ENCODE data around the gene UGDH. TPM values are rescaled to one million over a fixed set of nuclear protein-coding genes. Genes with fewer than 3 reads are reported as not detected.
A peak's percentile ranks its signal among the peaks of the same experiment; 100 is the strongest.

The UGDH gene
- total and polyA plus RNA-seq, 9 of the 15 experiments (the other 6 are each of a cell fraction or from before 2014, with no cell fraction given), result 5.5 to 21.7 (median 16.2) TPM

DNA sequence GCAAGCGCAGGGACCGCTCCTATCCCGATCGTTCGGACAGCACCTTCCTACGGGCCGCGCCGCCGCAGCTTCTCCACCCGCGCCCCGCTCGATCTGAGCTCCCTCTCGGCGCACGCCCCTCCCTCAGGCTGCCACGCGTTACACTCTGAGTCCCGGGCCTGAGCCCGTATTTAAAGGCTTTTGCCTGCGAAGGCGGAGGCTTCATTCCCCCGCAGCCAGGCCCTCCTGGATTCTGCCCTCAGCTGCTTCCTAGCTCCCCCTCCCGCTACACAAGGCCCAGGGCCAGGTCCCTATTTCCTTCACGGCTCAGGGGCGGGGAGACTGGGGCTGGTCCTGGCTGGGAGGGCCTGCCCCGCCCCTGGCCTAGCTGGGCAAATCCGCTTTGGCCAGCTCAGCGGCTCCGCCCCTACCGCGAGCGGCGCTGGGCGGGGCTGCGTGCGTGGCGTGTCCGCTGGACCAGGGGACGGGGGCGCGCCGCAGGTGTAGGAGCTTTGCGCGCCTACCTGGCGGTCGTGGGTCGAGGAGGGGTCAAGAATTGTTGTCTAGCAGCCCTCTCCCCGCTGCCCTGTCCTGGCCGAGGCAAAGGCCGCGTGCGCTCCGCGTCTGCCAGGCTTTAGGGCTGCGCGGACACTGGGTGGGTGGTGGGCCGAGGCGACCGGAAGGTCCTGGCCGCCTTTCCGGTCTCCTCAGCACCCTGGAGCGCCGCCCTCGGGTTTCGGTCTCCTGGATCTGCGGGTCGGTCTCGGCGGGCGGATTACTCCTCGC lies at the start of gene UGDH (continued):
- TF ChIP-seq, protein P1, sequence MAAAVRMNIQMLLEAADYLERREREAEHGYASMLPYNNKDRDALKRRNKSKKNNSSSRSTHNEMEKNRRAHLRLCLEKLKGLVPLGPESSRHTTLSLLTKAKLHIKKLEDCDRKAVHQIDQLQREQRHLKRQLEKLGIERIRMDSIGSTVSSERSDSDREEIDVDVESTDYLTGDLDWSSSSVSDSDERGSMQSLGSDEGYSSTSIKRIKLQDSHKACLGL (CRISPR knock-in tag; IDR thresholded peaks at IDR 0.05; ENCODE audit: borderline replicate concordance, poor library complexity, severe bottlenecking), result no peak
- peak; percentile 85 for TF ChIP-seq ZBTB17 (CRISPR knock-in tag; IDR thresholded peaks at IDR 0.05)
- TF ChIP-seq, protein P2, sequence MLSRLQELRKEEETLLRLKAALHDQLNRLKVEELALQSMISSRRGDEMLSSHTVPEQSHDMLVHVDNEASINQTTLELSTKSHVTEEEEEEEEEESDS (CRISPR knock-in tag; IDR thresholded peaks at IDR 0.05), result no peak
- TF ChIP-seq, protein P3, sequence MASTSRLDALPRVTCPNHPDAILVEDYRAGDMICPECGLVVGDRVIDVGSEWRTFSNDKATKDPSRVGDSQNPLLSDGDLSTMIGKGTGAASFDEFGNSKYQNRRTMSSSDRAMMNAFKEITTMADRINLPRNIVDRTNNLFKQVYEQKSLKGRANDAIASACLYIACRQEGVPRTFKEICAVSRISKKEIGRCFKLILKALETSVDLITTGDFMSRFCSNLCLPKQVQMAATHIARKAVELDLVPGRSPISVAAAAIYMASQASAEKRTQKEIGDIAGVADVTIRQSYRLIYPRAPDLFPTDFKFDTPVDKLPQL (IDR thresholded peaks at IDR 0.05; ENCODE audit: extremely low read depth, insufficient read length), result no peak
- peak; percentile 85 to 87 for TF ChIP-seq NRF1 (conservative IDR thresholded peaks at IDR 0.05 in 1 of 2, IDR thresholded peaks at IDR 0.05 in 1 of 2)
- TF ChIP-seq, protein P4, sequence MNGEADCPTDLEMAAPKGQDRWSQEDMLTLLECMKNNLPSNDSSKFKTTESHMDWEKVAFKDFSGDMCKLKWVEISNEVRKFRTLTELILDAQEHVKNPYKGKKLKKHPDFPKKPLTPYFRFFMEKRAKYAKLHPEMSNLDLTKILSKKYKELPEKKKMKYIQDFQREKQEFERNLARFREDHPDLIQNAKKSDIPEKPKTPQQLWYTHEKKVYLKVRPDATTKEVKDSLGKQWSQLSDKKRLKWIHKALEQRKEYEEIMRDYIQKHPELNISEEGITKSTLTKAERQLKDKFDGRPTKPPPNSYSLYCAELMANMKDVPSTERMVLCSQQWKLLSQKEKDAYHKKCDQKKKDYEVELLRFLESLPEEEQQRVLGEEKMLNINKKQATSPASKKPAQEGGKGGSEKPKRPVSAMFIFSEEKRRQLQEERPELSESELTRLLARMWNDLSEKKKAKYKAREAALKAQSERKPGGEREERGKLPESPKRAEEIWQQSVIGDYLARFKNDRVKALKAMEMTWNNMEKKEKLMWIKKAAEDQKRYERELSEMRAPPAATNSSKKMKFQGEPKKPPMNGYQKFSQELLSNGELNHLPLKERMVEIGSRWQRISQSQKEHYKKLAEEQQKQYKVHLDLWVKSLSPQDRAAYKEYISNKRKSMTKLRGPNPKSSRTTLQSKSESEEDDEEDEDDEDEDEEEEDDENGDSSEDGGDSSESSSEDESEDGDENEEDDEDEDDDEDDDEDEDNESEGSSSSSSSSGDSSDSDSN (IDR thresholded peaks at IDR 0.05; ENCODE audit: borderline replicate concordance in 1 of 2, low read depth in 2 of 2, low read length in 2 of 2), result peak; percentile 84; a peak in 3 of 4 replicates
- peak; percentile 76 for TF ChIP-seq SIN3B (IDR thresholded peaks at IDR 0.05; ENCODE audit: low read depth)
- no peak for TF ChIP-seq POLR3A (IDR thresholded peaks at IDR 0.05; ENCODE audit: borderline replicate concordance, extremely low read depth, insufficient read depth, insufficient read length)
- TF ChIP-seq, protein P5, sequence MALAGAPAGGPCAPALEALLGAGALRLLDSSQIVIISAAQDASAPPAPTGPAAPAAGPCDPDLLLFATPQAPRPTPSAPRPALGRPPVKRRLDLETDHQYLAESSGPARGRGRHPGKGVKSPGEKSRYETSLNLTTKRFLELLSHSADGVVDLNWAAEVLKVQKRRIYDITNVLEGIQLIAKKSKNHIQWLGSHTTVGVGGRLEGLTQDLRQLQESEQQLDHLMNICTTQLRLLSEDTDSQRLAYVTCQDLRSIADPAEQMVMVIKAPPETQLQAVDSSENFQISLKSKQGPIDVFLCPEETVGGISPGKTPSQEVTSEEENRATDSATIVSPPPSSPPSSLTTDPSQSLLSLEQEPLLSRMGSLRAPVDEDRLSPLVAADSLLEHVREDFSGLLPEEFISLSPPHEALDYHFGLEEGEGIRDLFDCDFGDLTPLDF (CRISPR knock-in tag; IDR thresholded peaks at IDR 0.05), result peak; percentile 32
- TF ChIP-seq CHD4 (IDR thresholded peaks at IDR 0.05; ENCODE audit: insufficient read depth, insufficient replicate concordance, low read depth, low read length, poor library complexity, severe bottlenecking), result no peak
- TF ChIP-seq, protein P6, sequence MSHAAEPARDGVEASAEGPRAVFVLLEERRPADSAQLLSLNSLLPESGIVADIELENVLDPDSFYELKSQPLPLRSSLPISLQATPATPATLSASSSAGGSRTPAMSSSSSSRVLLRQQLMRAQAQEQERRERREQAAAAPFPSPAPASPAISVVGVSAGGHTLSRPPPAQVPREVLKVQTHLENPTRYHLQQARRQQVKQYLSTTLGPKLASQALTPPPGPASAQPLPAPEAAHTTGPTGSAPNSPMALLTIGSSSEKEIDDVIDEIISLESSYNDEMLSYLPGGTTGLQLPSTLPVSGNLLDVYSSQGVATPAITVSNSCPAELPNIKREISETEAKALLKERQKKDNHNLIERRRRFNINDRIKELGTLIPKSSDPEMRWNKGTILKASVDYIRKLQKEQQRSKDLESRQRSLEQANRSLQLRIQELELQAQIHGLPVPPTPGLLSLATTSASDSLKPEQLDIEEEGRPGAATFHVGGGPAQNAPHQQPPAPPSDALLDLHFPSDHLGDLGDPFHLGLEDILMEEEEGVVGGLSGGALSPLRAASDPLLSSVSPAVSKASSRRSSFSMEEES (CRISPR knock-in tag; IDR thresholded peaks at IDR 0.05), result no peak
- no peak for TF ChIP-seq ZNF324 (CRISPR knock-in tag; IDR thresholded peaks at IDR 0.05)
- no peak for TF ChIP-seq GTF2F1 (IDR thresholded peaks at IDR 0.05; ENCODE audit: low read depth, low read length)
- TF ChIP-seq, protein P7, sequence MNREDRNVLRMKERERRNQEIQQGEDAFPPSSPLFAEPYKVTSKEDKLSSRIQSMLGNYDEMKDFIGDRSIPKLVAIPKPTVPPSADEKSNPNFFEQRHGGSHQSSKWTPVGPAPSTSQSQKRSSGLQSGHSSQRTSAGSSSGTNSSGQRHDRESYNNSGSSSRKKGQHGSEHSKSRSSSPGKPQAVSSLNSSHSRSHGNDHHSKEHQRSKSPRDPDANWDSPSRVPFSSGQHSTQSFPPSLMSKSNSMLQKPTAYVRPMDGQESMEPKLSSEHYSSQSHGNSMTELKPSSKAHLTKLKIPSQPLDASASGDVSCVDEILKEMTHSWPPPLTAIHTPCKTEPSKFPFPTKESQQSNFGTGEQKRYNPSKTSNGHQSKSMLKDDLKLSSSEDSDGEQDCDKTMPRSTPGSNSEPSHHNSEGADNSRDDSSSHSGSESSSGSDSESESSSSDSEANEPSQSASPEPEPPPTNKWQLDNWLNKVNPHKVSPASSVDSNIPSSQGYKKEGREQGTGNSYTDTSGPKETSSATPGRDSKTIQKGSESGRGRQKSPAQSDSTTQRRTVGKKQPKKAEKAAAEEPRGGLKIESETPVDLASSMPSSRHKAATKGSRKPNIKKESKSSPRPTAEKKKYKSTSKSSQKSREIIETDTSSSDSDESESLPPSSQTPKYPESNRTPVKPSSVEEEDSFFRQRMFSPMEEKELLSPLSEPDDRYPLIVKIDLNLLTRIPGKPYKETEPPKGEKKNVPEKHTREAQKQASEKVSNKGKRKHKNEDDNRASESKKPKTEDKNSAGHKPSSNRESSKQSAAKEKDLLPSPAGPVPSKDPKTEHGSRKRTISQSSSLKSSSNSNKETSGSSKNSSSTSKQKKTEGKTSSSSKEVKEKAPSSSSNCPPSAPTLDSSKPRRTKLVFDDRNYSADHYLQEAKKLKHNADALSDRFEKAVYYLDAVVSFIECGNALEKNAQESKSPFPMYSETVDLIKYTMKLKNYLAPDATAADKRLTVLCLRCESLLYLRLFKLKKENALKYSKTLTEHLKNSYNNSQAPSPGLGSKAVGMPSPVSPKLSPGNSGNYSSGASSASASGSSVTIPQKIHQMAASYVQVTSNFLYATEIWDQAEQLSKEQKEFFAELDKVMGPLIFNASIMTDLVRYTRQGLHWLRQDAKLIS (CRISPR knock-in tag; IDR thresholded peaks at IDR 0.05), result peak; percentile 93
- 0 out of 2 replicates have a peak, but pooled peaks have one; percentile 55 for TF ChIP-seq BRD4 (IDR thresholded peaks at IDR 0.05)
